GM19395 (cell line): ENCODE measurements around the gene CPD.
"Not testable (repeated sequence)": the region's sequence is repeated elsewhere in the genome, so short reads cannot be mapped to it uniquely, and the experiment has no call there.

ENCODE experiments used
- ATAC-seq: cut with Tn5 transposase; IDR thresholded peaks from one replicate; pipeline ENCODE4 v1.9.1; 2021; ENCODE audit warnings: mild to moderate bottlenecking, moderate library complexity; ENCODE audit not compliant: unreplicated experiment

The CPD gene

DNA sequence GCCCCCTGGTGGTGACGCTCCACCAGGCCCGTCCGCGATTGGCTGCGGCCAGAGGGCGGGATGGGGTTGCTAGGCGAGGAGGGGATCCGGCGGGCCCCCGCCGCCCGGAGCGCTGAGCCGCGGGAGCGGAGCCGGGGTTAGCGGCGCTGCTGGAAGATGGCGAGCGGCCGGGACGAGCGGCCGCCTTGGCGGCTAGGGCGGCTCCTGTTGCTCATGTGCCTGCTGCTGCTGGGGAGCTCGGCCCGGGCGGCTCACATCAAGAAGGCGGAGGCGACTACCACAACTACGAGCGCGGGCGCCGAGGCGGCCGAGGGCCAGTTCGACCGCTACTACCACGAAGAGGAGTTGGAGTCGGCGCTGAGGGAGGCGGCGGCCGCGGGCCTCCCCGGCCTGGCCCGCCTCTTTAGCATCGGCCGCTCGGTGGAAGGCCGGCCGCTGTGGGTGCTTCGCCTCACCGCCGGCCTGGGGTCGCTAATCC is at the start of gene CPD:
Gene CPD (plus strand): TSS at position 103 of the 478 bp plus-strand sequence. CDS start 54 bp downstream, at position 157.
- ATAC-seq, result peak; percentile 80

GRCh38 chr17:30332057-30332542 is 46.6 kb upstream of the CPD start:
- ATAC-seq, result peak; percentile 62

DNA sequence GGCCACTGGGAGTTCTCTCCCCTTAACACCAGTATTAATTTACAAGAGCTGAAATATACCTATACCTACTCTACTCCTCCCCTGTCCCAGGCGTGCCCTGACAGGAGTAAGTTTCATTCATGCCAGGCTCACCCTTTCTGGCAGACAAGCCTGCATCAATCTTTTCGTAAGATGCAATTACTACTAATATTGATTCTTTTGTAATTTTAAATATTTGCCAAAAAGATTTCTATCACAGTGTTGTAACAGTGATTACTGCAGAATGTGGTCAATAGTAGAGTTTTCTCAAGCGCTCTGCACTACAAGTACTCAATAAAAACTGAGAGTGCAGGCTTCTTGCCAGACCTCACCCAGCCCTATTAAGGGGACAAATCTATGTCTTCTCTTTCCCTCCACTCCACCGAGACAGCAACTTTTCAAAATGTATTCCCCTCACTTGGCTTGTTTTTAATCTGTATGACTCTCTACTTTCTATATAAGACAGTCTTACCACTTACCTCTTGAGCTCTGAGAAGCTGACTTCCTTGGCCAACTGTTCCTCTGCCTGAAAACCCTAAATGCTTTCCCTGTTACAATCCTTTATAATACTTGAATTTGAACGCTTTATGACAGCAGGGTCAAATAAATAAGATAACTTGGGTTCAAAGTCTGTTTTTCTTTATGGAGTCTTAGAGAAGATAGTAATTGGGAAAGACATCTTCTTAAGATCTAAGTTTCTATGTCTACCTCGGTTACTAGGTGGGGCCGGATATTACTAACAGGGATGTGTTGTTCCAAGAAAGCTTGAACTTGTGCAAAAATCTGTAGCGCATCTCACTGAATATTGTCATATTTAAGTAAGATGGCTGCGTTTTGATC is 45.0 kb upstream of the CPD start, which contains the start of gene TMIGD1:
Gene TMIGD1 (minus strand): TSS at position 555 of the 858 bp plus-strand sequence. CDS start 1,924 bp downstream, outside the sequence.
- ATAC-seq, result no peak

DNA sequence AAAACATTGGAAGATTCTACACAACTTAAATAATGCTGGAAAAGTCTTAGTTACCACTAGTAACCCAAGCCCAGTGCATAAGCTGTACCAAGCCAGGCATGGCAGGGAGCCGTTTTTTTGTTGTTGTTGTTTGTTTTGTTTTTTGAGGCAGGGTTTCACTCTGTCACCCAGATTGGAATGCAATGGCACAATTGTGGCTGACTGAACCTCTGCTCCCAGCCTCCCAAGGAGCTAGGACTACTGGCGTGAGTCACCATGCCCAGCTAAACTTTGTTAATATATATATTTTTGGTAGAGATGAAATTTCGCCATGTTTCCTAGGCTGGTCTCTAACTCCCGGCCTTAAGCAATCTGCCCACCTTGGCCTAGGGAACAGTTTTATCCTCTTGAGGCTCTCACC is 44.3 kb upstream of the CPD start:
- no peak for ATAC-seq

- ATAC-seq, result no peak
Measured at GRCh38 chr17:30336369-30337171, 42.2 kb upstream of the CPD start.

DNA sequence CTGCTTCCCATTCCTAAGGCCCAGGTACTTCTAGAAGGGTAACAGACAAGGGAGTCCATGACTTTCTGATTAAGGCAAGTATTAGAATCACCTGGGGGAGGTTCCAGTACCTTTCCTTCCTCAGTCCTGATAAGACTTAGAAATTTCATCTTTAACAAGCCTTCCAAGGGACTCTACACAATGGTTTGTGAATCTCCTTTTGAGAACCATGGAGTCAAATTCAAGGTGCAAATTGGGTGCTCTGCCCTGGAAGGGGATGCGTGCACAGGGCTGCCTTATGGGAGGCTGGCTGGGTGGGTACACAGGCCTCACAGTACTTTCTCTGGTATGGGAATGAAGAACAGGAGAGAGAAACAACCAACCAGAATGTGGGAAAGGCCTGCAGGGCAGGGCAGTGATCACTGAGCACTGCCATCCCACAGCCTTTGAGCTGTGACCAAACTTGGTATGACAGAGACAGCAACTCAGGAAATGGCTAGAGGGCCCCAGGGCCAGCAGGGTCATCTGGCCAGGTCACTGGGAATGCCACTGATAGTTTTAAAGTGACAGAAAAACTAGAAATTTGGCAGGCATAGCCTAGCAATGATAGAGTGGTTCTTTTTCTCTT is 41.2 kb upstream of the CPD start:
- no peak for ATAC-seq

GRCh38 chr17:30339086-30339485 is 39.6 kb upstream of the CPD start:
- no peak for ATAC-seq

DNA sequence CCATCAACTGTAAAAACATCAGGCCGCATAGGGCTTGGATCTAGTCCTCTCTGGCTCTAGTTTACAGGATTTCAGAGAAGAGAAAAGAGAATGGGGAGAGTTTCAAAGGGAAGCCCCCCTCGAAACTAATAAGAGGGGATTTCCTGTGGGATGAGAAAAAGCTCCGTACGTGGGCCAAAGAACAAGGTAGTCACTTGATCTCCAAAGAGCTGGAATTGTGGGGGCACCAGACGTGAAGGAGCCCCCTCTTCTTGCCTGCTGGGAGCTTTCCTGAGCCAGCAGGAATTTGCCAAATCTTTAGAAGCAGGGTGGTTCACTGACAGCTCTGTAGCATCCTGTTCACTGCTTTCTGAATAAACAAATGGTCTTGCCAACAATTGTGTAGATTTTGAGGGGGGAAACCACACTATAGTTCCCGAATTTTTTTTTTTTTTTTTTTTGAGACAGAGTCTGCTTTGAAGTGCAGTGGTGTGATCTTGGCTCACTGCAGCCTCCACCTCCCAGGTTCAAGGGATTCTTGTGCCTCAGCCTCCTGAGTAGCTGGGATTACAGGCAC is 37.8 kb upstream of the CPD start:
- ATAC-seq, result no peak

DNA sequence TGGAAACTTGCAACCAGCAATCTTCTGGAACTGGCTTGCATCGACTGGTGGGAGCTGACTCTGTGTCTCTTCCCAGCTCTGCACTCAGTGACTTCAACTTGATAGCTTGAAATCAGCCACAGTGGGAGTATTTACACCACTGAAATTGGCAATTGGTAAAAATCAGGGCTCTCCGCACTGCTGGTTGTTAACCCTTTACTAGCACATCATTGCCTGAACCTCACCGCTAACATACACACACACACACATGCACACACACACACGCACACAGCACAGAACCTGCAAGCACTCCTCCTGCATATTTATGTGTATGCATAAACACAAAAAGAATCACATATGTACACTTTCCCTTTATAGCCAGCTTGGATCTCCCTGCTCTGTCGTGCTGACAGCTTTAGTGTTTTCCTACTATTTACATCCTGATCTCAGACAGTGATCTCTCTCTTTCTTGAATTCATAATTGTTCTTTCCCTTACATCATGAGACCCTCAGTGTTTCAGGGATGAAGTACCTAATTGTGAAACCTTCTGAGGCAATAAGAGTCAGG is 37.0 kb upstream of the CPD start:
- no peak for ATAC-seq

DNA sequence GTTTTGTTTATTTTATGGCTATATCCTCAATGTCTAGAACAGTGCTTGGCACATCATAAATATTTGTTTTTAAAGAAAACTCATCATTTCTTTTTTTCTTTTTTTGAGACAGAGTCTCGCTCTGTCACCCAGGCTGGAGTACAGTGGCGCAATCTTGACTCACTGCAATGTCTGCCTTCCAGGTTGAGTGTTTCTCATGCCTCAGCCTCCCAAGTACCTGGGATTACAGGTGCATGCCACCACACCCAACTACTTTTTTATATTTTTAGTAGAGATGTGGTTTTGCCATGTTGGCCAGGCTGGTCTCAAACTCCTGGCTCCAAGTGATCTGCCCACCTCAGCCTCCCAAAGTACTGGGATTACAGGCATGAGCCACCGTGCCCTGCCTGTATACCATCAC is 35.5 kb upstream of the CPD start:
- ATAC-seq, result not testable (repeated sequence)

GRCh38 chr17:30343796-30344195 is 34.9 kb upstream of the CPD start:
- no peak for ATAC-seq

DNA sequence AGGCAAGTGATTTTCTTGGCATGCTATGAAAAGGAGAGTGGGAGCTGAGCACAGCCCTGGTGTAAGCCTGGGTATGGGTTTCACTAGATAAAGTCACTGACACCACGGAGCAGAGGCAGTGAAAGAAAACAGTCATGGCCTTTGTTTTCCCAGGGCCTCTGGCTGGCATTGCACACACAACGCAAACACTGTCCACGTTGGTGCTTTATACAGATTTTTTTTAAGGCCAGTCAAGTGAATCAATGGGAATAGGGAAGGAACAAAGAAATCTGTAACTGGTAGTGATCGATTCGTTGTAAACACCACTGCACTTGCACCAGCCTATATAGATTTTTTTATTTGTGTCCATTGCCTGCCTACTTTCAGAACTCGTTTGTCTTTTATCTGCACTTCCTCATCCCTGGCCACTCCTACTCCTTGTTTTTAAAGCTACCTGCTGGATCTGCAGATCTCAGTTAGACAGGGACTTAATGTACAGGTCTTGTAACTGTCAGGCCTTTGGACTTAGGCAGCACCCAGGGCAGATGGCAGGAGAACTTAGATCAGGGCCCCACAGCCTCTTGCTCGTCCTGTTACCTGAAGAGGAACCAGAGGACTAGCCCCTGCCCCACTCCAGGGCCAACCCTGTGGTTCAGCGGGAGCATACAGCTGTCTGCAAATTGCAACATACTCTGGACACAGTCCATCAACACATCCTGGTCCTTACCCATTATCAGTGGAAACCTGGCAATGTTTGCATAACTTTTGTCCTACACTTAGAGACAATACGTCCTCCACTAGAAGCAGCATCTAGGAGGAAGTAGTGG is 34.2 kb upstream of the CPD start:
- no peak for ATAC-seq

DNA sequence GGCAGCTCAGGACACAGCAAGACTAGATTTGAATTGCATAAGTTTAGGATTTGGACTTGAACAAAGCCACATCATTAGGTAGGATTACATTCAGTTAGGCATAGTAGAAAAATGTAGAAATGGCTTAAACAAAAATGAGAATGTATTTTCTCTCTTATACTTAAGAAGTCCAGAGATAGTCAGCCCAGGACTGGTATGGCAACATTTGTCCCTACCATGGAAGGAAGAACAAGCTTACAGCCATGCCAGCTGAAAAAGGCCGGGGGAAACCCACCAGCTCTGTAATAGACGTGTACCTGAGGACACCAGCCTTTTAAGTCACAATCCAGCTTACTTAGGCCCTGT is 33.7 kb upstream of the CPD start:
- ATAC-seq, result no peak

DNA sequence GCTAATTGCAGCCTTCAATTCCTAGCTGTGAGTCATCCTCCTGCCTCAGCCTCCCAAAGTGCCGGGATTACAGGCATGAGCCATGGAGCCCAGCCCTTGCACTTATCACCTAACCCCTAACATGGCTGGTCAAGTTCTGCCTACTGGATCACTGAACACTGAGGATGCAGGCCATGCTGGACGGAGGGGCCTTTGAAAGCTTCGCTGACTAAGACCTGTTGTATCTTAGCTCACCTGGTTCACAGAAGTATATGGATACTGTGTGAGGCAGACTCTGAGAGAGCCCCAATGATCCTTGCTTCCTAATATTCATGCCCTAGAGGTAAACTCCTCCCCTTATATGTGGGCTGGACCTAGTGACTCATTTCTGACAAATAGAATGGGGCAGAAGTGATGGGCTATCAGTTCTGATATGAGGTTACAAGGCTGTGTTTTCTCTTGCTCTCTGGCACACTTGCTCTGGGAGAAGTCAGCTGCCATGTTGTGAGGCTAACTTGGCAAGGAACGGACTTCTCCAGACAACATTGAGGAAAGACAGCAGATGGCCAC is 33.1 kb upstream of the CPD start:
- ATAC-seq, result no peak

DNA sequence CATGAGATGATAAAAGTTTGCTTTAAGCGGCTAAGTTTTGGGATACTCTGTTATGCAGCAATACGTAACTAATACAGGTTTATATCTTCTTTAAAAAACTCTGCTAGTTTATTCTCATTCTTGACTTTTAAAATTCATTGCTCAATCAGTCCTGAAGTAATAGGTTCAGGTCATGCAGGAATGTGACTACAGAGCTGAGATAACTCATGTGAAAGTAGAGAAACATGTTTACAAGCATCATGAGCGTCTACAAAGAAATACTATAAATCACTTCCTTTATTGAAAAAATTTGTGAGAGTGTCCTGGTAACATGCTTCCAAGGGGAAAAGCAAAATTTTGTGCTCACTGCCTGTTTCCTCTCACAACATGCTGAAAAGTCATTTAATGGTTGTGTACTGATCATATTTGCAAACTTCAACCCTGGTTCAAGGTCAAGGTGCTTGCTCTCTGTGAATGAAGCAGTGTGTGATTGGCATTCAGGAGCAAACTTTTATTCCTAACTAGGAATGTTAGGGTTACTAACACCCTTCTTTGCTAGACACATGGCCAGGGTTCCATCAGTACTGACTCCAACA is 32.4 kb upstream of the CPD start:
- no peak for ATAC-seq

GRCh38 chr17:30347488-30347887 is 31.2 kb upstream of the CPD start:
- no peak for ATAC-seq

DNA sequence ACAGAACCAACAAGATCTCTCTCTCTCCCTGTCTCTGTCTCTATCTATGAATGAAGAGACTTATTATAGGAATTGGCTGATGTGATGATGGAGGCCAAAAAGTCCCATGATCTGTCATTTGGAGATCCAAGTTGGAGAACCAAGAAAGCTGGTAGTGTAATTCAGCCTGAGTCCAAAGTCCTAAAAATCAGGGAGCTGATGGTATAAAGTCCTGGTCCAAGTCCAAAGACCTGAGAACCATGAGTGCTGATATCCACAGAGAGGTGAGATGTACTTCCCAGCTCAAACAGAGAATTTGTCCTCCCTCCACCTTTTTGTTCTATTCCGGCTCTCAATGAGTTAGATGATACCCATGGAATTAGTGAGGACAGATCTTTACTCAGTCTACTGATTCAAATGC is 29.5 kb upstream of the CPD start:
- no peak for ATAC-seq

GRCh38 chr17:30351263-30351662 is 27.5 kb upstream of the CPD start:
- ATAC-seq, result not testable (repeated sequence)

DNA sequence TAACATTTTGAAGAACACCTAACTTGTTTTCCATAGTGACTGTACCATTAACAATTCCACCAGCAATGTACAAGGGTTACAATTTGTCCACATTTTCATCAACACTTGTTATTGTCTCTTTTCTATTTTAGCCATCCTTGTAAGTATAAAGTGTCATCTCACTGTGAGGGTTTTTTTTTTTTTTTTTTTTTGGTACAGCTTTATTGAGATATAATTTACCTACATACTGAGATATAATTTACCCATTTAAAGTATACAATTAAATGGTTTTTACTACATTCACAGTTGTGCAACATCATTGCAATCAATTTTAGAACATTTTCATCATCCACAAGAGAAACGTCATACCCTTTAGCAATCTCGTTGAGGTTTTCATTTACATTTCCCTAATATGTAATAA is 27.0 kb upstream of the CPD start:
- ATAC-seq, result no peak
